Neural cell (in vitro differentiated cells): ENCODE results near the gene FAM161B. TPM values are rescaled to one million over a fixed set of nuclear protein-coding genes. Genes with fewer than 3 reads are reported as not detected.

Experiments used
- H2AFZ ChIP-seq: fragments of 200-600, 300-800 bp; sonication (generic), shearing (Covaris generic); 2 replicates; pipeline ENCODE4 v1.6.0; 2014; ENCODE audit warnings: low read depth, mild to moderate bottlenecking, antibody characterized with exemption, low read length, moderate library complexity
- H3F3A ChIP-seq: fragments of 200-600 bp; shearing (Covaris generic); 2 replicates; pipeline ENCODE4 v1.6.1; 2016; ENCODE audit warnings: mild to moderate bottlenecking, moderate library complexity, mixed read lengths, antibody characterized with exemption, low read length; ENCODE audit not compliant: insufficient read depth, poor library complexity, severe bottlenecking
- H3K27ac ChIP-seq: fragments of 200-600, 300-800 bp; sonication (generic), shearing (Covaris generic); 2 replicates; pipeline ENCODE4 v1.5.1; 2014; ENCODE audit warnings: mild to moderate bottlenecking, low read length, moderate library complexity
- H3K27me3 ChIP-seq: fragments of 300-800, 200-600 bp; sonication (generic), shearing (Covaris generic); 2 replicates; pipeline ENCODE4 v1.6.0; 2014; ENCODE audit warnings: mild to moderate bottlenecking, low read depth, low read length, moderate library complexity; ENCODE audit not compliant: insufficient read depth
- H3K36me3 ChIP-seq: fragments of 300-800, 200-600 bp; sonication (generic), shearing (Covaris generic); 2 replicates; pipeline ENCODE4 v1.5.1; 2014; ENCODE audit warnings: mild to moderate bottlenecking, antibody characterized with exemption, low read length, moderate library complexity; ENCODE audit not compliant: insufficient read depth
- H3K4me2 ChIP-seq: fragments of 300-800, 200-600 bp; sonication (generic), shearing (Covaris generic); 2 replicates; pipeline ENCODE4 v1.6.0; 2014; ENCODE audit warnings: mild to moderate bottlenecking, low read length
- H3K4me3 ChIP-seq: fragments of 300-800, 200-600 bp; sonication (generic), shearing (Covaris generic); 2 replicates; pipeline ENCODE4 v1.5.1; 2014; ENCODE audit warnings: mild to moderate bottlenecking, low read length, moderate library complexity
- H3K79me2 ChIP-seq: fragments of 200-600 bp; shearing (Covaris generic); replicated peaks from 2 replicates; pipeline ENCODE4 v1.6.0; 2014; ENCODE audit warnings: mild to moderate bottlenecking, low read length, moderate library complexity; ENCODE audit not compliant: insufficient read depth
- H3K9ac ChIP-seq: fragments of 300-800, 200-600 bp; sonication (generic), shearing (Covaris generic); 2 replicates; pipeline ENCODE4 v1.6.1; 2016; ENCODE audit warnings: mild to moderate bottlenecking, low read length, mixed read lengths
- H3K9me2 ChIP-seq: fragments of 200-600 bp; shearing (Covaris generic); 2 replicates; pipeline ENCODE4 v1.6.1; 2016; ENCODE audit warnings: mild to moderate bottlenecking, low read length, mixed read lengths; ENCODE audit not compliant: insufficient read depth
- H3K9me3 ChIP-seq: fragments of 200-600, 300-800 bp; sonication (generic), shearing (Covaris generic); 2 replicates; pipeline ENCODE4 v1.6.1; 2016; ENCODE audit warnings: mild to moderate bottlenecking, mixed run types, low read length, moderate library complexity, mixed read lengths
- H4K20me1 ChIP-seq: fragments of 200-600 bp; shearing (Covaris generic); 2 replicates; pipeline ENCODE4 v1.6.1; 2016; ENCODE audit warnings: mild to moderate bottlenecking, mixed run types; ENCODE audit not compliant: insufficient read depth
- CTCF ChIP-seq: fragments of 450-650 bp; IDR thresholded peaks from 2 replicates; pipeline ENCODE4 v1.5.1; 2014; ENCODE audit warnings: antibody characterized with exemption, mild to moderate bottlenecking, moderate library complexity; ENCODE audit not compliant: poor library complexity, severe bottlenecking
- EP300 ChIP-seq: fragments of 450-650 bp; conservative IDR thresholded peaks from 2 replicates; pipeline ENCODE4 v1.6.1; 2014; ENCODE audit warnings: antibody characterized with exemption, mild to moderate bottlenecking, moderate library complexity; ENCODE audit not compliant: poor library complexity, severe bottlenecking
- EZH2 ChIP-seq: fragments of 200-600, 300-800 bp; shearing (Covaris generic), sonication (generic); IDR thresholded peaks from 2 replicates; pipeline ENCODE4 v1.6.1; 2014; ENCODE audit warnings: antibody characterized with exemption, low read length, borderline replicate concordance, mild to moderate bottlenecking; ENCODE audit not compliant: insufficient read depth, poor library complexity, severe bottlenecking
- MXI1 ChIP-seq: fragments of 450-650 bp; conservative IDR thresholded peaks from 2 replicates; pipeline ENCODE4 v1.6.1; 2014; ENCODE audit warnings: antibody characterized with exemption, mild to moderate bottlenecking; ENCODE audit not compliant: poor library complexity, severe bottlenecking
- POLR2AphosphoS5 ChIP-seq: IDR thresholded peaks from 2 replicates; pipeline ENCODE4 v1.6.1; 2012
- RAD21 ChIP-seq: fragments of 450-650 bp; conservative IDR thresholded peaks from 2 replicates; pipeline ENCODE4 v1.6.1; 2014; ENCODE audit warnings: antibody characterized with exemption, mild to moderate bottlenecking, moderate library complexity
- REST ChIP-seq: IDR thresholded peaks from 2 replicates; pipeline ENCODE4 v1.6.1; 2012; ENCODE audit warnings: borderline replicate concordance
- SMC3 ChIP-seq: fragments of 450-650 bp; conservative IDR thresholded peaks from 2 replicates; pipeline ENCODE4 v1.6.1; 2014; ENCODE audit warnings: antibody characterized with exemption, mild to moderate bottlenecking, moderate library complexity; ENCODE audit not compliant: poor library complexity
- TAF1 ChIP-seq: IDR thresholded peaks from 2 replicates; pipeline ENCODE4 v1.6.1; 2012; ENCODE audit warnings: low read depth
- polyA plus RNA-seq: library from polyadenylated mRNA; depleted of rRNA; stranded (reverse); fragments of >200 nt; gene quantifications from 2 replicates; pipeline ENCODE4 v1.2.3, GENCODE V29; 2014

FAM161B gene
- polyA plus RNA-seq, 1 donor from 2014 or later = 12.2 TPM

GRCh38 chr14:73973497-73973896, 23.6 kb upstream of the FAM161B start:
- no peak overlapping the region for H2AFZ ChIP-seq
- H3K79me2 ChIP-seq = no peaks in the 10 kb centered on the region
- no peak overlapping the region for H3K4me2 ChIP-seq
- H3K9me3 ChIP-seq = no peaks in the 10 kb centered on the region
- H3K4me3 ChIP-seq = no peak overlapping the region
- no peak overlapping the region for H3K9ac ChIP-seq
- no peak overlapping the region for H3K27ac ChIP-seq
- no peaks in the 10 kb centered on the region for H3K27me3 ChIP-seq
- H3F3A ChIP-seq = no peaks in the 10 kb centered on the region
- TF ChIP-seq MXI1 (no peak), EP300 (no peak), TAF1 (no peak), EZH2 (no peak), CTCF (no peak), REST (no peak), POLR2AphosphoS5 (no peak), RAD21 (no peak), SMC3 (no peak)
- no peaks in the 10 kb centered on the region for H3K9me2 ChIP-seq
- H4K20me1 ChIP-seq = no peaks in the 10 kb centered on the region
- H3K36me3 ChIP-seq = no peaks in the 10 kb centered on the region

GRCh38 chr14:73968885-73969284, 19.0 kb upstream of the FAM161B start:
- Histone ChIP-seq H3K27me3 (no peaks in the 10 kb centered on the region), H3K9ac (no peak overlapping the region), H4K20me1 (no peaks in the 10 kb centered on the region), H3K4me3 (no peak overlapping the region), H3K4me2 (no peak overlapping the region), H3K27ac (no peak overlapping the region), H3K36me3 (no peaks in the 10 kb centered on the region), H3F3A (no peaks in the 10 kb centered on the region), H3K79me2 (no peaks in the 10 kb centered on the region), H2AFZ (no peak overlapping the region), H3K9me3 (no peaks in the 10 kb centered on the region), H3K9me2 (no peaks in the 10 kb centered on the region)
- TF ChIP-seq REST (no peak), CTCF (no peak), POLR2AphosphoS5 (no peak), EP300 (no peak), EZH2 (no peak), SMC3 (no peak), RAD21 (no peak), MXI1 (no peak), TAF1 (no peak)
